Non-pigmented ciliary epithelial cell (primary cell): ENCODE data around the gene ELK3.
"Not testable (repeated sequence)": the region's sequence is repeated elsewhere in the genome, so short reads cannot be mapped to it uniquely, and the experiment has no call there.

ENCODE experiments used
- DNase-seq: peaks from one replicate; pipeline ENCODE4 v3.0.0-alpha.2; 2010; ENCODE audit warnings: low read depth

Gene ELK3

DNA sequence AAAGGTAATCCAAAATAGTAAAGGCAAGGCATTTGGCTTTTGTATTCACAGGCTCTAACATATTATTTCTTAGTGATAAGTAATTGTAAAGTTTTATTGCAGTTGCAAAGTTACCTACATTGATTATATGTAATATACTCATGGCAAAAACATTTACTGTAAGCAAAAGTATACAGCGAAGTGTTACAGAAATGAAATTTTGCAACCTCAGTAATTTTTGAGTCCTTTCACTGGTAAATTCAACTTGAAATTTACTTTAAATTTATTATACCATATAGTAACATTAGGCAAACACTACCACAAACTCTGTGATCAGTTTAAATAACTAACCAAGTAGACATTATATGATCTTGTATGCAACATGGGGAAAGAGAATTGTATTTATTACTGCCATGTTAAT is 117.0 kb downstream of the ELK3 start:
- DNase-seq = no peak

DNA sequence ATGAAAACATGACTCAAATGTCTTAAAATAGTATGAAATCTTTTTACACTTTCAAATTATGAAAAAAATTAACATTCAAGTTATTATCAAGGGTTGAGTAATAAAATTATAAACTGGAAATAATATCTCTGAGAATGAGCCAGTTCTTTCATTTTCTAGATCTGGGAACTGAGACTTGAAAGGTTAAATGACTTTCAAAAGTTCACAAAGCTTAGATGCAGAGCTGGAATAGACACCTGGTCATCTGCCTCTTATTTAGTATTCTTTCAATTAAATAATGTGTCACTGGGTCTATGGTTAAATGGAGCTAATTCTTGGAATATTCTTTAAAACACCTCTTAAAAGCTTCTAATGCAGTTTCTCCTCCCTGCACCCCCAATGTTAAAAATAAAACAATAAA is 119.4 kb downstream of the ELK3 start:
- no peak for DNase-seq

DNA sequence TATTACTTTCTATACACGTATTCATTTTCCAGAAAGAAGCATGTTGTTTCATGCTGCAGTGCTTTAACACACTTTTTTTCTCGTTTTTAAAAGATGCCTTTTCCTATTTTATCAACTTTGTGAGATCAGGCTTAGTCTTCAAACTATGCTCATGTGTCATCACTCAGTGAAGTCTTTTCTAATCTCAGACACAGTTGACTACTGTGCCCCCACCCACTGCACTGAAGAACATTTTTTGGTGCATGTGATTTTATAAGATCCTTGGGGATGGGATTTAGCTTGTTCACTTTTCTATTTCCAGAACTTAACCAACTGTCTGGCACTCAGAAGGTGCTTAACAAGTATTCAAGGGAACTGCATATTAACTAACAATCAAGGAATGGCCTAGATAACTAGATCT is 120.5 kb downstream of the ELK3 start:
- no peak for DNase-seq

DNA sequence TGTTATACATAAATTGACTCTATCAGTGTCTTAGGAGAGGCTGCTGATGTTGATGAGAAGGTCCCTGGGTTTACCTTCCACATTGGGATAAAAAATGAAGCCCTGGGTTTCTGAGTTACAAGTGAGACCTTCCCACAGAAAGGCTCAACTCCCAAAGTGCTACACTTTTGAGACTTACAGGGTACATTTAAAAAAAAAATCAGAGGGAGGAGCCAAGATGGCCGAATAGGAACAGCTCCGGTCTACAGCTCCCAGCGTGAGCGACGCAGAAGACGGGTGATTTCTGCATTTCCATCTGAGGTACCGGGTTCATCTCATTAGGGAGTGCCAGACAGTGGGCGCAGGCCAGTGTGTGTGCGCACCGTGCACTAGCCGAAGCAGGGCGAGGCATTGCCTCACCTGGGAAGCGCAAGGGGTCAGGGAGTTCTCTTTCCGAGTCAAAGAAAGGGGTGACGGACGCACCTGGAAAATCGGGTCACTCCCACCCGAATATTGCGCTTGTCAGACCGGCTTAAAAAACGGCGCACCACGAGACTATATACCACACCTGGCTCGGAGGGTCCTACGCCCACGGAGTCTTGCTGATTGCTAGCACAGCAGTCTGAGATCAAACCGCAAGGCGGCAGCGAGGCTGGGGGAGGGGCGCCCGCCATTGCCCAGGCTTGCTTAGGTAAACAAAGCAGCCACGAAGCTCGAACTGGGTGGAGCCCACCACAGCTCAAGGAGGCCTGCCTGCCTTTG is 121.7 kb downstream of the ELK3 start:
- not testable (repeated sequence) for DNase-seq

DNA sequence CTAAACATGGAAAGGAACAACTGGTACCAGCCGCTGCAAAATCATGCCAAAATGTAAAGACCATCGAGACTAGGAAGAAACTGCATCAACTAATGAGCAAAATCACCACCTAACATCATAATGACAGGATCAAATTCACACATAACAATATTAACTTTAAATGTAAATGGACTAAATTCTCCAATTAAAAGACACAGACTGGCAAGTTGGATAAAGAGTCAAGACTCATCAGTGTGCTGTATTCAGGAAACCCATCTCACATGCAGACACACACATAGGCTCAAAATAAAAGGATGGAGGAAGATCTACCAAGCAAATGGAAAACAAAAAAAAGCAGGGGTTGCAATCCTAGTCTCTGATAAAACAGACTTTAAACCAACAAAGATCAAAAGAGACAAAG is 123.6 kb downstream of the ELK3 start:
- not testable (repeated sequence) for DNase-seq
